Endothelial cell of umbilical vein (primary cell): ENCODE results near the gene ZNRF3. TPM values are rescaled to one million over a fixed set of nuclear protein-coding genes. Genes with fewer than 3 reads are reported as not detected.

Experiments
- BruUV-seq: library from RNA; stranded (reverse); fragments of 400-500 nt; replicated peaks from 2 replicates; lab custom pipeline; 2021; lab: Mats Ljungman, UMichigan
- CTCF ChIA-PET: fragments of 300-600, 350-600 bp; sonication (Branson Sonifier 250); formaldehyde crosslinking; loops from one replicate; lab custom pipeline; 2021; ENCODE audit warnings: antibody characterized with exemption, inconsistent platforms; lab: Charles Lee
- POLR2A ChIA-PET: fragments of 300-600, 350-600 bp; sonication (Branson Sonifier 250); formaldehyde crosslinking; loops from one replicate; lab custom pipeline; 2021; ENCODE audit warnings: antibody characterized with exemption, inconsistent platforms; lab: Charles Lee
- DNase-seq: peaks from one replicate; pipeline ENCODE4 v3.0.0-alpha.2; 2011; ENCODE audit warnings: low read depth, low spot score
- FAIRE-seq: peaks from 2 replicates; lab custom pipeline; 2011; peaks lifted over from hg19 to GRCh38; lab: Jason Lieb, UNC
- H2AFZ ChIP-seq: 2 replicates; pipeline ENCODE4 v1.6.0; 2012; ENCODE audit warnings: low read depth, low read length, control low read depth, inconsistent platforms
- H3K27ac ChIP-seq: 2 replicates; pipeline ENCODE4 v1.5.1; 2011; ENCODE audit warnings: low read depth, mild to moderate bottlenecking, control low read depth, low read length, moderate library complexity; ENCODE audit not compliant: insufficient read depth
- H3K27me3 ChIP-seq, 2 experiments: 2 replicates each; pipeline versions ENCODE4 v1.6.0 to v1.6.1; 2011; ENCODE audit warnings: low read length in 2 of 2, mixed read lengths in 1 of 2; ENCODE audit not compliant: control insufficient read depth in 2 of 2, insufficient read depth in 2 of 2
- H3K36me3 ChIP-seq, 2 experiments: 2 replicates in 1 of 2; 3 replicates in 1 of 2; pipeline ENCODE4 v1.5.1; 2011; ENCODE audit warnings: low read length in 2 of 2, mild to moderate bottlenecking in 1 of 2, moderate library complexity in 1 of 2; ENCODE audit not compliant: control insufficient read depth in 2 of 2, insufficient read depth in 2 of 2; ENCODE audit errors: extremely low read depth in 1 of 2
- H3K4me1 ChIP-seq: 3 replicates; pipeline ENCODE4 v1.5.1; 2011; ENCODE audit warnings: mild to moderate bottlenecking, low read length; ENCODE audit not compliant: control insufficient read depth, insufficient read depth; ENCODE audit errors: extremely low read depth
- H3K4me2 ChIP-seq: 2 replicates; pipeline ENCODE4 v1.6.1; 2011; ENCODE audit warnings: low read length, control low read depth, mixed read lengths; ENCODE audit not compliant: insufficient read depth
- H3K4me3 ChIP-seq, 3 experiments: fragments of 200-600 bp in 1 of 3; sonication (generic), shearing (Covaris generic) in 1 of 3; replicated peaks in 1 of 3; 2 replicates each; pipeline ENCODE4 v1.5.1; 2011 to 2016; ENCODE audit warnings: control low read depth in 3 of 3, low read length in 3 of 3, mild to moderate bottlenecking in 2 of 3, inconsistent platforms in 1 of 3, low read depth in 1 of 3, moderate library complexity in 1 of 3; ENCODE audit not compliant: insufficient read depth in 1 of 3
- H3K79me2 ChIP-seq: 2 replicates; pipeline ENCODE4 v1.6.0; 2012; ENCODE audit warnings: low read length, inconsistent platforms; ENCODE audit not compliant: control insufficient read depth, insufficient read depth
- H3K9ac ChIP-seq: replicated peaks from 2 replicates; pipeline ENCODE3; 2011; ENCODE audit warnings: low read length, control low read depth; ENCODE audit not compliant: insufficient read depth; ENCODE audit errors: extremely low read depth
- H3K9me1 ChIP-seq: replicated peaks from 3 replicates; pipeline ENCODE4 v1.6.0; 2011; ENCODE audit warnings: mild to moderate bottlenecking, low read length; ENCODE audit not compliant: control insufficient read depth, insufficient read depth; ENCODE audit errors: extremely low read depth
- H3K9me3 ChIP-seq: replicated peaks from 2 replicates; pipeline ENCODE4 v1.5.1; 2012; ENCODE audit warnings: low read length, inconsistent platforms; ENCODE audit not compliant: control insufficient read depth, insufficient read depth
- H4K20me1 ChIP-seq: replicated peaks from 2 replicates; pipeline ENCODE3; 2011; ENCODE audit warnings: mild to moderate bottlenecking, low read length; ENCODE audit not compliant: control insufficient read depth, insufficient read depth; ENCODE audit errors: extremely low read depth
- CTCF ChIP-seq, 2 donors: IDR thresholded peaks; 1 replicate in 1 of 2; 2 replicates in 1 of 2; pipeline ENCODE4 v1.5.1; 2011; ENCODE audit warnings: low read length in 2 of 2, mild to moderate bottlenecking in 2 of 2, moderate library complexity in 2 of 2, control low read depth in 1 of 2, inconsistent platforms in 1 of 2, low read depth in 1 of 2; ENCODE audit not compliant: insufficient read depth in 1 of 2; ENCODE audit errors: extremely low read depth in 1 of 2
- EZH2 ChIP-seq: IDR thresholded peaks from 2 replicates; pipeline ENCODE4 v1.6.1; 2012; ENCODE audit warnings: borderline replicate concordance, low read depth, mild to moderate bottlenecking, moderate library complexity, low read length, inconsistent platforms; ENCODE audit not compliant: severe bottlenecking
- FOS ChIP-seq: IDR thresholded peaks from 2 replicates; pipeline ENCODE4 v1.6.1; 2011; ENCODE audit warnings: mild to moderate bottlenecking, low read length, moderate library complexity, borderline replicate concordance; ENCODE audit not compliant: insufficient read depth
- GATA2 ChIP-seq: IDR thresholded peaks from 2 replicates; pipeline ENCODE4 v1.7.0; 2011; ENCODE audit warnings: low read depth, mild to moderate bottlenecking, moderate library complexity, mixed read lengths, low read length; ENCODE audit not compliant: insufficient read length, insufficient read depth
- JUN ChIP-seq: IDR thresholded peaks from 2 replicates; pipeline ENCODE4 v1.6.1; 2011; ENCODE audit warnings: borderline replicate concordance, low read depth; ENCODE audit not compliant: insufficient read length, insufficient read depth
- MAX ChIP-seq: IDR thresholded peaks from 2 replicates; pipeline ENCODE4 v1.6.1; 2011; ENCODE audit not compliant: insufficient read depth, insufficient read length
- MYC ChIP-seq: IDR thresholded peaks from one replicate; pipeline ENCODE4 v1.6.1; 2011; ENCODE audit warnings: mild to moderate bottlenecking, low read depth, low read length
- POLR2A ChIP-seq: IDR thresholded peaks from 2 replicates; pipeline ENCODE4 v1.6.1; 2012; ENCODE audit warnings: low read depth, mild to moderate bottlenecking, control low read depth, low read length
- POLR2AphosphoS5 ChIP-seq: IDR thresholded peaks from 2 replicates; pipeline ENCODE4 v1.6.1; 2012; ENCODE audit warnings: low read depth, mild to moderate bottlenecking, control low read depth, low read length, moderate library complexity; ENCODE audit not compliant: insufficient read depth
- dilution Hi-C: fragments of 300-500 bp; cut with MboI; formaldehyde crosslinking; loops from one replicate; pipeline ENCODE4 v1.15.0; 2019; ENCODE audit warnings: low sequenced_read_pairs; ENCODE audit not compliant: extremely low pct_ligation_motif_present
- intact Hi-C: fragments of 100-400 bp; cut with micrococcal nuclease; formaldehyde crosslinking; loops from one replicate; pipeline ENCODE4 v1.10.0; 2022
- polyA plus RNA-seq, 4 experiments: library from polyadenylated mRNA; depleted of rRNA in 3 of 4; stranded (reverse) in 3 of 4; unstranded in 1 of 4; fragments of >200 nt; gene quantifications; 2 replicates each; pipeline versions ENCODE4 v1.2.1 to v1.2.3, GENCODE V29; 2011 to 2012; ENCODE audit warnings: missing spikeins in 1 of 4
- total RNA-seq: library from RNA; stranded (reverse); gene quantifications from 2 replicates; pipeline ENCODE4 v1.2.3, GENCODE V29; 2021

The ZNRF3 gene
- total and polyA plus RNA-seq, 2 donors (not counting 3 experiments of a cell fraction or from before 2014, with no cell fraction given), result 2.7 to 5.2 TPM

GRCh38 chr22:29095459-29095858, 212.1 kb downstream of the ZNRF3 start:
- Histone ChIP-seq H4K20me1 (no peaks in the 10 kb centered on the region), H3K9me3 (no peaks in the 10 kb centered on the region), H3K4me3 (no peak overlapping the region), H3K4me1 (no peaks in the 10 kb centered on the region), H3K4me2 (no peak overlapping the region), H3K36me3 (no peaks in the 10 kb centered on the region), H3K27ac (no peak overlapping the region), H3K79me2 (no peaks in the 10 kb centered on the region), H3K27me3 (peaks cover 7 to 11% of the 10 kb centered on the region in 2 experiments), H3K9ac (no peak overlapping the region), H3K9me1 (no peaks in the 10 kb centered on the region), H2AFZ (no peak overlapping the region)
- no TSS peak for BruUV-seq
- FAIRE-seq (no peak), DNase-seq (no peak)
- intact Hi-C loops (no loop called here), dilution Hi-C loops (no loop called here)
- no peak for TF ChIP-seq EZH2
- no peak for TF ChIP-seq POLR2AphosphoS5
- no peak for TF ChIP-seq GATA2
- TF ChIP-seq CTCF (IDR thresholded peaks at IDR 0.05; ENCODE audit: extremely low read depth in 1 of 2, insufficient read depth in 1 of 2, low read depth in 1 of 2, low read length in 2 of 2), result no peak
- no peak for TF ChIP-seq JUN
- TF ChIP-seq MAX, result no peak
- no peak for TF ChIP-seq MYC
- TF ChIP-seq POLR2A, result no peak
- no peak for TF ChIP-seq FOS
- CTCF ChIA-PET, result interaction anchor here (1.4 kb wide), 1 partner anchor 22 kb away, joined by 3 read pairs; the partner anchor contains the start of gene KREMEN1
- POLR2A ChIA-PET, result no interaction called here
